Neural progenitor cell (in vitro differentiated cells): ENCODE data around the gene UBE2U.

Source experiments
- EZH2 ChIP-seq: fragments of 200-600 bp; sonication (generic); IDR thresholded peaks from 2 replicates; pipeline ENCODE4 v1.6.1; 2017; ENCODE audit warnings: antibody characterized with exemption, mild to moderate bottlenecking, moderate library complexity
- TF ChIP-seq, protein P1 (sequence below): fragments of 200-600 bp; sonication (generic); IDR thresholded peaks from 2 replicates; pipeline ENCODE4 v1.5.1; 2017; ENCODE audit warnings: antibody characterized with exemption, mild to moderate bottlenecking

DNA sequence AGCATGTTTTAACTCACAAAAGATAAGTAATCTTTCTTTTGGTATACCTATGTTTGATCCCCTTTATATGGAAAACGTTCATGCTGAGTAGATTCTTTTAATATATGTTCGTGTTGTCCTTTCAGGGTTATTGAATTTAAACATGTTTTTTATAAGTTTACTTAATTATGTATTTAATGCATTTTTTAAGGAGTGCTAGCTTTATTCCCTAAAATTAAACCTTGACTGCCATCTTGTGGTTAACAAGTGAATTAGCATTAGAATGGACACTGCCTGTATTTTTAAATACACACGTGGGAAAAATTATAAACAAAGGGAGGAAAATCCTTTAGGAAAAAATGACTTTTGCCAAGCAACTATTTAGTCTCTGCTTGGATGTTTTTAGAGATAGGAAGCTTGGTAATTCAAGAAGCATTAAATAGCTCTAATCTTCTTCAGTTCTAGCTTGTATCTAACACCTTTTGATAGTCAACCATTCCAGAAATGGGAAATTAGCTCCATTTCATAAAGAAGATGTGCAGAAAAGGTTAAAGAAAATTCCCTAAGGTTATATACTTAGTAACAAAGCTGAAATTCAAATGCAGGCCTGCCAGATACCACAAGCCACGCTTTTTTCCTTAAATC, 43.0 kb downstream of the UBE2U start:
- TF ChIP-seq, protein P1, sequence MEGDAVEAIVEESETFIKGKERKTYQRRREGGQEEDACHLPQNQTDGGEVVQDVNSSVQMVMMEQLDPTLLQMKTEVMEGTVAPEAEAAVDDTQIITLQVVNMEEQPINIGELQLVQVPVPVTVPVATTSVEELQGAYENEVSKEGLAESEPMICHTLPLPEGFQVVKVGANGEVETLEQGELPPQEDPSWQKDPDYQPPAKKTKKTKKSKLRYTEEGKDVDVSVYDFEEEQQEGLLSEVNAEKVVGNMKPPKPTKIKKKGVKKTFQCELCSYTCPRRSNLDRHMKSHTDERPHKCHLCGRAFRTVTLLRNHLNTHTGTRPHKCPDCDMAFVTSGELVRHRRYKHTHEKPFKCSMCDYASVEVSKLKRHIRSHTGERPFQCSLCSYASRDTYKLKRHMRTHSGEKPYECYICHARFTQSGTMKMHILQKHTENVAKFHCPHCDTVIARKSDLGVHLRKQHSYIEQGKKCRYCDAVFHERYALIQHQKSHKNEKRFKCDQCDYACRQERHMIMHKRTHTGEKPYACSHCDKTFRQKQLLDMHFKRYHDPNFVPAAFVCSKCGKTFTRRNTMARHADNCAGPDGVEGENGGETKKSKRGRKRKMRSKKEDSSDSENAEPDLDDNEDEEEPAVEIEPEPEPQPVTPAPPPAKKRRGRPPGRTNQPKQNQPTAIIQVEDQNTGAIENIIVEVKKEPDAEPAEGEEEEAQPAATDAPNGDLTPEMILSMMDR, result peak; percentile 91
- TF ChIP-seq EZH2, result no peak
